HepG2 (cell line): ENCODE data around the gene DOCK11. TPM values are rescaled to one million over a fixed set of nuclear protein-coding genes. Genes with fewer than 3 reads are reported as not detected.

Experiments
- CBX1 ChIP-seq: IDR thresholded peaks from one replicate; pipeline ENCODE4 v1.6.1; 2016; ENCODE audit warnings: antibody characterized with exemption, low read depth
- MED8 ChIP-seq: sonication (generic); formaldehyde crosslinking; IDR thresholded peaks from 2 replicates; pipeline ENCODE4 v1.8.1; 2023; ENCODE audit warnings: mild to moderate bottlenecking, missing genetic modification reagents; ENCODE audit not compliant: insufficient replicate concordance
- NRL ChIP-seq: sonication (generic); formaldehyde crosslinking; IDR thresholded peaks from 2 replicates; pipeline ENCODE4 v1.5.0; 2020; ENCODE audit warnings: missing genetic modification reagents, mild to moderate bottlenecking, moderate library complexity, borderline replicate concordance
- REXO4 ChIP-seq: sonication (generic); formaldehyde crosslinking; IDR thresholded peaks from 2 replicates; pipeline ENCODE4 v1.8.0; 2022; ENCODE audit warnings: missing genetic modification reagents, mild to moderate bottlenecking, borderline replicate concordance
- SALL2 ChIP-seq: sonication (generic); formaldehyde crosslinking; IDR thresholded peaks from 2 replicates; pipeline ENCODE4 v1.8.1; 2023; ENCODE audit warnings: mild to moderate bottlenecking, missing genetic modification reagents, inconsistent platforms
- ZBTB25 ChIP-seq: IDR thresholded peaks from 2 replicates; pipeline ENCODE4 v1.6.1; 2018; ENCODE audit warnings: missing genetic modification reagents
- ZNF598 ChIP-seq: sonication (generic); formaldehyde crosslinking; IDR thresholded peaks from 2 replicates; pipeline ENCODE4 v1.5.1; 2020; ENCODE audit warnings: mild to moderate bottlenecking, missing genetic modification reagents, borderline replicate concordance
- ZNF678 ChIP-seq: sonication (generic); formaldehyde crosslinking; IDR thresholded peaks from 2 replicates; pipeline ENCODE4 v1.4.0; 2020; ENCODE audit warnings: mild to moderate bottlenecking, missing genetic modification reagents
- ZNF720 ChIP-seq: sonication (generic); formaldehyde crosslinking; IDR thresholded peaks from 2 replicates; pipeline ENCODE4 v1.4.0; 2020; ENCODE audit warnings: missing genetic modification reagents
- polyA plus RNA-seq, 8 experiments: library from polyadenylated mRNA; depleted of rRNA in 3 of 8; stranded (reverse) in 7 of 8; unstranded in 1 of 8; fragments of >200 nt; fragmentation: Illumina TruSeq in 4 of 8; extraction: Trizol in 4 of 8; gene quantifications; 2 replicates each; pipeline versions ENCODE4 v1.2.1 to v1.2.3, GENCODE V29; 2011 to 2016; ENCODE audit warnings: low read depth in 4 of 8, missing spikeins in 1 of 8, mixed read lengths in 1 of 8; ENCODE audit not compliant: insufficient read depth in 1 of 8
- total RNA-seq, 5 experiments: library from RNA; depleted of rRNA; stranded (reverse); fragments of >200 nt; fragmentation: Illumina TruSeq; extraction: Trizol; gene quantifications; 2 replicates each; pipeline ENCODE4 v1.2.3, GENCODE V29; 2016; ENCODE audit warnings: low read depth in 1 of 5
- TF ChIP-seq, protein P1 (sequence below): sonication (generic); formaldehyde crosslinking; IDR thresholded peaks from 2 replicates; pipeline ENCODE4 v1.4.0; 2020; ENCODE audit warnings: missing genetic modification reagents, borderline replicate concordance
- TF ChIP-seq, protein P2 (sequence below): sonication (generic); formaldehyde crosslinking; IDR thresholded peaks from 2 replicates; pipeline ENCODE4 v1.5.0; 2020; ENCODE audit warnings: mild to moderate bottlenecking, missing genetic modification reagents, moderate library complexity

The DOCK11 gene
- total and polyA plus RNA-seq, 2 of the 13 experiments (the other 11 are each of a cell fraction or from before 2014, with no cell fraction given) = 0.02 to 0.12 TPM

GRCh38 chrX:118553042-118553710 lies 57.6 kb downstream of the DOCK11 start (continued):
- TF ChIP-seq, protein P1, sequence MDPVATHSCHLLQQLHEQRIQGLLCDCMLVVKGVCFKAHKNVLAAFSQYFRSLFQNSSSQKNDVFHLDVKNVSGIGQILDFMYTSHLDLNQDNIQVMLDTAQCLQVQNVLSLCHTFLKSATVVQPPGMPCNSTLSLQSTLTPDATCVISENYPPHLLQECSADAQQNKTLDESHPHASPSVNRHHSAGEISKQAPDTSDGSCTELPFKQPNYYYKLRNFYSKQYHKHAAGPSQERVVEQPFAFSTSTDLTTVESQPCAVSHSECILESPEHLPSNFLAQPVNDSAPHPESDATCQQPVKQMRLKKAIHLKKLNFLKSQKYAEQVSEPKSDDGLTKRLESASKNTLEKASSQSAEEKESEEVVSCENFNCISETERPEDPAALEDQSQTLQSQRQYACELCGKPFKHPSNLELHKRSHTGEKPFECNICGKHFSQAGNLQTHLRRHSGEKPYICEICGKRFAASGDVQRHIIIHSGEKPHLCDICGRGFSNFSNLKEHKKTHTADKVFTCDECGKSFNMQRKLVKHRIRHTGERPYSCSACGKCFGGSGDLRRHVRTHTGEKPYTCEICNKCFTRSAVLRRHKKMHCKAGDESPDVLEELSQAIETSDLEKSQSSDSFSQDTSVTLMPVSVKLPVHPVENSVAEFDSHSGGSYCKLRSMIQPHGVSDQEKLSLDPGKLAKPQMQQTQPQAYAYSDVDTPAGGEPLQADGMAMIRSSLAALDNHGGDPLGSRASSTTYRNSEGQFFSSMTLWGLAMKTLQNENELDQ (CRISPR knock-in tag) = no peak
- no peak for TF ChIP-seq SALL2 (CRISPR knock-in tag)
- TF ChIP-seq, protein P2, sequence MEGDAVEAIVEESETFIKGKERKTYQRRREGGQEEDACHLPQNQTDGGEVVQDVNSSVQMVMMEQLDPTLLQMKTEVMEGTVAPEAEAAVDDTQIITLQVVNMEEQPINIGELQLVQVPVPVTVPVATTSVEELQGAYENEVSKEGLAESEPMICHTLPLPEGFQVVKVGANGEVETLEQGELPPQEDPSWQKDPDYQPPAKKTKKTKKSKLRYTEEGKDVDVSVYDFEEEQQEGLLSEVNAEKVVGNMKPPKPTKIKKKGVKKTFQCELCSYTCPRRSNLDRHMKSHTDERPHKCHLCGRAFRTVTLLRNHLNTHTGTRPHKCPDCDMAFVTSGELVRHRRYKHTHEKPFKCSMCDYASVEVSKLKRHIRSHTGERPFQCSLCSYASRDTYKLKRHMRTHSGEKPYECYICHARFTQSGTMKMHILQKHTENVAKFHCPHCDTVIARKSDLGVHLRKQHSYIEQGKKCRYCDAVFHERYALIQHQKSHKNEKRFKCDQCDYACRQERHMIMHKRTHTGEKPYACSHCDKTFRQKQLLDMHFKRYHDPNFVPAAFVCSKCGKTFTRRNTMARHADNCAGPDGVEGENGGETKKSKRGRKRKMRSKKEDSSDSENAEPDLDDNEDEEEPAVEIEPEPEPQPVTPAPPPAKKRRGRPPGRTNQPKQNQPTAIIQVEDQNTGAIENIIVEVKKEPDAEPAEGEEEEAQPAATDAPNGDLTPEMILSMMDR = no peak
- no peak for TF ChIP-seq MED8
- no peak for TF ChIP-seq NRL
- no peak for TF ChIP-seq ZNF720 (CRISPR knock-in tag)
- no peak for TF ChIP-seq ZNF678
- no peak for TF ChIP-seq CBX1
- no peak for TF ChIP-seq ZNF598
- TF ChIP-seq ZBTB25 = no peak
- no peak for TF ChIP-seq REXO4 (CRISPR knock-in tag)
